ENCODE data around the gene PCF11.
A peak's percentile ranks its signal among the peaks of the same experiment; 100 is the strongest.
"Not testable (repeated sequence)": the region's sequence is repeated elsewhere in the genome, so short reads cannot be mapped to it uniquely, and the experiment has no call there.

PCF11 gene

DNA sequence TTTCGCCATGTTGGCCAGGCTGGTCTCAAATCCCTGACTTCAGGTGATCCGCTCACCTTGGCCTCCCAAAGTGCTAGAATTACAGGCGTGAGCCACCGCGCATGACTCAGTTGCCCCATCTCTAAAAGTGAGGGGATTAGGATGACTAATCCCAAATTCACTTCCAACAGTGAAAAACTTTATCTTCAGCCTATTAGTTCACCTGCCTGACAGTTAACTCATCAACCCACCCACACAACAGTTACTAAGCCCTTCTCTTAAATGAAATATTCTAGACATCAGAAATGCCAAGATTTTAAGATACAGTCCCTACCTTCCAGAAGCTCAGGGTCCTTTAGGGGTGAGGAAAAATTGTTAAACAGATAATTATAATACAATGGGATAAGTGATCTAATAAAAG is 34.6 kb downstream of the PCF11 start:
- no peak overlapping the region for H3K4me3 Mint-ChIP-seq
- peaks cover 21% of the 10 kb centered on the region for H3K36me3 Mint-ChIP-seq
- CTCF ChIA-PET = interaction anchor here (1.2 kb wide), 1 partner anchor 58 kb away, joined by 3 read pairs; no protein-coding TSS in a partner anchor
- H3K27me3 Mint-ChIP-seq = no peaks in the 10 kb centered on the region
- DNase-seq = no peak
- peaks cover 36% of the 10 kb centered on the region for H3K4me1 Mint-ChIP-seq
- H3K9me3 Mint-ChIP-seq = no peaks in the 10 kb centered on the region
- H3K27ac Mint-ChIP-seq = no peak overlapping the region

GRCh38 chr11:83191986-83192385 is 35.1 kb downstream of the PCF11 start:
- H3K27me3 Mint-ChIP-seq = no peaks in the 10 kb centered on the region
- H3K36me3 Mint-ChIP-seq = peaks cover 18% of the 10 kb centered on the region
- H3K9me3 Mint-ChIP-seq = no peaks in the 10 kb centered on the region
- no peak for DNase-seq
- peak overlapping the region; percentile 89 for H3K4me3 Mint-ChIP-seq
- CTCF ChIA-PET = no interaction called here
- no peak overlapping the region for H3K27ac Mint-ChIP-seq
- peaks cover 41% of the 10 kb centered on the region for H3K4me1 Mint-ChIP-seq

GRCh38 chr11:83192606-83193245 is 35.8 kb downstream of the PCF11 start:
- CTCF ChIA-PET = no interaction called here
- Mint-ChIP-seq H3K27ac (peak overlapping the region; percentile 92), H3K9me3 (no peaks in the 10 kb centered on the region), H3K4me3 (peak overlapping the region; percentile 89), H3K27me3 (no peaks in the 10 kb centered on the region), H3K36me3 (peaks cover 15% of the 10 kb centered on the region), H3K4me1 (peaks cover 42% of the 10 kb centered on the region)
- DNase-seq = no peak

DNA sequence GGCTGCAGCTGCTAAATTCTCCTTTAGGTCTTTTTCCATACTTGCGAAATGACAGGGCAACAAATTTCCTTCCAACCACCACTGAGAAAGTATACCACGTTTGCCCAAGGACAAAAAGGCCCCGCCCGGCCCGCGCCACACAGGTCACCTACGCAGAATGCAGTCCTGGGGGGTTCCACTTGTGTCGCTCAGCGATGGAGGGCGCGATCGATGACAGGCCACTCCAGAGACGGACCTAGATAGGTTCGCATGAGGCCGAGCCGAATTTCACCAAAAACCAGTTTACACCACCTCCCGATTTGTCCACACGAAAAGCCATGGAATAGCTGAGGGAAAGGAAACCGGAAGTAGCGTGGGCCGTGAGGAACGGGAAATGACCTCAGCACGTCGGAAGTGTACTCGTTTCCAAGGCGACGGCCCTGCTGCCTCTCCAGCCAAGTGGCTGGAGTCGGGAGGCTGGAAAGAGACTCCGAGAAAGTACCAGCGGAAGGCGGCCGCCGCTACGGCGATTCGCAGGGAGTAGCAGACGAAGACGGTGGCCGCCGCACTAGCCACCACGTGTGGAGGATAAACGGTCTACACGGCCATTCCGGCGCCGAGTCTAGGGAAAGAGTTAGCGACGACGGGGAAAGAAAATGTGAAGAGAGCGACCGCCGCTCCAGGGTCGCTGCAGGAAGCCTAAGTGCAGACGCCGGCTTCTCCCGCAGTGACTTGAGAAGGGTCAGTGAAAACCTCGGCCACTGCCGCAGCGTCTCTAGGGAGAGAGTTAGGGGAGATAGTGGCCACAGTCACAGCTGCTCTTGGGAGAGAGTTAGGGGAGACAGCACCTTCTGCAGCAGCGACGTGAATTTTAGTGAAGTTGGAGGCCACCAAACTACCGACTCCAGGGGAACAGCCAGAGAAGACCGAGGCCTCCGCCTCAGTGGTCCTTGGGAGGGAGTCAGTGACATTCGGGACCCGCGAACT is 36.7 kb downstream of the PCF11 start, which contains the start of gene ANKRD42:
ANKRD42 (plus strand) TSS at position 398 of the 966 bp plus-strand sequence. CDS start 959 bp downstream, outside the sequence.
- CTCF ChIA-PET = interaction anchor here (1.7 kb wide), 1 partner anchor 53 kb away, joined by 5 read pairs; no protein-coding TSS in a partner anchor
- peaks cover 42% of the 10 kb centered on the region for H3K4me1 Mint-ChIP-seq
- H3K4me3 Mint-ChIP-seq = peak within 1 kb of the TSS; percentile 89
- no peaks in the 10 kb centered on the region for H3K9me3 Mint-ChIP-seq
- peak within 1 kb of the TSS; percentile 92 for H3K27ac Mint-ChIP-seq
- no peaks in the 10 kb centered on the region for H3K27me3 Mint-ChIP-seq
- peak; percentile 92 for DNase-seq
- H3K36me3 Mint-ChIP-seq = peaks cover 14% of the 10 kb centered on the region

GRCh38 chr11:83194281-83195142 is 37.6 kb downstream of the PCF11 start:
- Mint-ChIP-seq H3K27ac (peak overlapping the region; percentile 92), H3K4me3 (peak overlapping the region; percentile 89), H3K4me1 (peaks cover 42% of the 10 kb centered on the region), H3K36me3 (peaks cover 12% of the 10 kb centered on the region), H3K27me3 (no peaks in the 10 kb centered on the region), H3K9me3 (no peaks in the 10 kb centered on the region)
- peak; percentile 79 for DNase-seq
- CTCF ChIA-PET = interaction anchor here (1.0 to 1.7 kb wide), 2 partner anchors 52 to 55 kb away, joined by 4 to 5 read pairs; no protein-coding TSS in a partner anchor

DNA sequence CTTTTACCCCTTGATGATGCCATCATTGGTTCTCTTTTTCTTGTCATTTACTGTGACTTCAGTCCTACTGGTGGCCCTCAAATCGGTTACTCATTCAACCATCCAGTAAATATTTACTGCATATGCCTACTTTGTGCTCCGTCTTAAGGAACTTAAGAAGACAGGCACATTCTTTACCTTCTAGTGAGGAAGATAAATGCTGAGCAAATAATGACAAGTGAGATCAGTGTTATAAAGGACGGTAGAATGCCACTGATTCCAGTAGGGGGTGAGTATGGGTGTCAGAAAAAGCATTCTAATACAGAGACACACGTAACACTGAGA is 38.2 kb downstream of the PCF11 start:
- Mint-ChIP-seq H3K27ac (peak overlapping the region; percentile 92), H3K4me3 (peak overlapping the region; percentile 89), H3K4me1 (peaks cover 42% of the 10 kb centered on the region), H3K9me3 (no peaks in the 10 kb centered on the region), H3K27me3 (no peaks in the 10 kb centered on the region), H3K36me3 (peaks cover 10% of the 10 kb centered on the region)
- DNase-seq = no peak
- CTCF ChIA-PET = interaction anchor here (1.0 to 1.7 kb wide), 2 partner anchors 51 to 55 kb away, joined by 4 to 5 read pairs; no protein-coding TSS in a partner anchor

- Mint-ChIP-seq H3K36me3 (peaks cover 8% of the 10 kb centered on the region), H3K27me3 (no peaks in the 10 kb centered on the region), H3K4me1 (peaks cover 42% of the 10 kb centered on the region), H3K4me3 (peak overlapping the region; percentile 1), H3K9me3 (no peaks in the 10 kb centered on the region), H3K27ac (no peak overlapping the region)
- CTCF ChIA-PET = interaction anchor here (0.6 kb wide), 1 partner anchor 51 kb away, joined by 3 read pairs; no protein-coding TSS in a partner anchor
- DNase-seq = no peak
These were observed 38.7 kb downstream of the PCF11 start for GRCh38 chr11:83195649-83196048.

GRCh38 chr11:83200035-83200434 is 43.1 kb downstream of the PCF11 start:
- CTCF ChIA-PET = interaction anchor here (1.4 kb wide), 1 partner anchor 51 kb away, joined by 4 read pairs; no protein-coding TSS in a partner anchor
- H3K4me3 Mint-ChIP-seq = no peak overlapping the region
- H3K27me3 Mint-ChIP-seq = no peaks in the 10 kb centered on the region
- no peak overlapping the region for H3K27ac Mint-ChIP-seq
- H3K9me3 Mint-ChIP-seq = no peaks in the 10 kb centered on the region
- peaks cover 13% of the 10 kb centered on the region for H3K4me1 Mint-ChIP-seq
- no peak for DNase-seq
- no peaks in the 10 kb centered on the region for H3K36me3 Mint-ChIP-seq

DNA sequence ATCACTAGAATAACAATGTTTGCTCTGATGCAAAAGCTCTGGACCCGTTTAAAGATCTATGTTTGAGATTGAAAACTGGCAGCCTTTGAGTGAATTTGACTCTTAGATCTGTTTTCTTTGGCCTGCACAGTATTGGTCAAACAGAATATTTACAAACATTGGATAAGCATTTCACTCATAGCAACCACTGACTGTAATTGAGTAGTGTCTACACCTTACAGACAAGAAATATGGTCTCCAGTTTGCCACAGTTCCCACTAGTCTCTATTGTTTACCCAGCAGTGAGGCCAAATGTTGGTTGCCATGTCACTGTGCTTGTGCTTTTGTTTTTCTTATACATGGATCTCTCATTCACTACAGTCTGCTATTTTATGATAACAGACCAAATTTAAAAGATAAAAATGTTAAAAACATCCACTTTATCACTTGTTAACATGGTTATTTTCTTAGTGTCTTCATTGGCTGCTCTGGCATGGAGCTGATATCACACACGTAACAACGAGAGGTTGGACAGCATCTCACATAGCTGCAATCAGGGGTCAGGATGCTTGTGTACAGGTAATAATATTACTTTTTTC is 48.8 kb downstream of the PCF11 start:
- CTCF ChIA-PET = interaction anchor here (1.3 kb wide), 1 partner anchor 44 kb away, joined by 4 read pairs; no protein-coding TSS in a partner anchor
- Mint-ChIP-seq H3K36me3 (no peaks in the 10 kb centered on the region), H3K4me3 (no peak overlapping the region), H3K27me3 (no peaks in the 10 kb centered on the region), H3K9me3 (no peaks in the 10 kb centered on the region), H3K27ac (no peak overlapping the region), H3K4me1 (no peaks in the 10 kb centered on the region)
- no peak for DNase-seq

DNA sequence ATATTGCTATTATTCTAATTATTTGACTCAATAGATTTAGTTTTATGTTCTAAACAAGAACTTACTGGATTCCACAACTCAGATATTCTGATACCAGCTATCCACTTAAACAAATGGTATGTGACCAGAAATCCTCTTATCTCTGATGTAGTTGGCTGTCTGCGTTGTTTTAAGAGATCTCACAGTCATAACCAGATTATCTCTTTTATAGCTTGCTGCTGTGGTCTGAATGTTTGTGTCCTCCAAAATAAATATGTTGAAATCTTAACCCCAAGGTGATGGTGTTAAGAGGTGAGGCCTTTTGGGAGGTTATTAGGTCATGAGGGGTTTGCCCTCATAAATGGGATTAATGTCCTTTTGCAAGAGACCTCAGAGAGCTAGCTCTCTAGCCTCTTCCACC is 49.3 kb downstream of the PCF11 start:
- CTCF ChIA-PET = interaction anchor here (1.3 kb wide), 1 partner anchor 43 kb away, joined by 4 read pairs; no protein-coding TSS in a partner anchor
- Mint-ChIP-seq H3K9me3 (no peaks in the 10 kb centered on the region), H3K4me3 (no peak overlapping the region), H3K27ac (no peak overlapping the region), H3K36me3 (no peaks in the 10 kb centered on the region), H3K27me3 (no peaks in the 10 kb centered on the region), H3K4me1 (no peaks in the 10 kb centered on the region)
- no peak for DNase-seq

- not testable (repeated sequence) for H3K27me3 Mint-ChIP-seq, H3K36me3 Mint-ChIP-seq, DNase-seq, H3K9me3 Mint-ChIP-seq, H3K4me1 Mint-ChIP-seq, H3K27ac Mint-ChIP-seq, H3K4me3 Mint-ChIP-seq
- CTCF ChIA-PET = interaction anchor here (1.3 kb wide), 1 partner anchor 43 kb away, joined by 4 read pairs; no protein-coding TSS in a partner anchor
These were observed 49.9 kb downstream of the PCF11 start for GRCh38 chr11:83206771-83207382.

GRCh38 chr11:83219095-83219494 is 62.2 kb downstream of the PCF11 start:
- Mint-ChIP-seq H3K27me3 (no peaks in the 10 kb centered on the region), H3K4me3 (no peak overlapping the region), H3K4me1 (no peaks in the 10 kb centered on the region), H3K27ac (no peak overlapping the region), H3K36me3 (no peaks in the 10 kb centered on the region), H3K9me3 (no peaks in the 10 kb centered on the region)
- CTCF ChIA-PET = no interaction called here
- DNase-seq = no peak

DNA sequence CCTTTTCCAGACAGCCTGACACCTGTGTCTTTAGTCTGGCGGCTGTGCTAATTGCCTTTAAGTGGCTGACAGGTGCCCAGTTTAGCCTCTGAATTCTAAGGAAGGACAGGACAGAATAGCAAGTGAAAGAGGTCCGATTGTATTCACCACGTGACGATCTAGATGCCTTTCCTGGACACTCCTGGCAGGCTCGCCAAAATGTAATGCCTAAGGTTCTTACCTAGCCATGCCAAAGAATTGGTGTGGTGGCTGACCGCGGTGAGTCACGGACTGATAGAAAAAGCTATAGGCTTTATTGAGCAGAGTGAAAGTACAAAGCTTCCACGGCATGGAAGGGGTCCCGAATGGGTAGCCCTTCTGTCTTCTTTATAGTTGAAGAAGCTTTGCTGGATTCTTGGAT is 63.3 kb downstream of the PCF11 start:
- Mint-ChIP-seq H3K9me3 (no peaks in the 10 kb centered on the region), H3K27ac (no peak overlapping the region), H3K4me3 (no peak overlapping the region), H3K27me3 (no peaks in the 10 kb centered on the region), H3K4me1 (no peaks in the 10 kb centered on the region), H3K36me3 (no peaks in the 10 kb centered on the region)
- no peak for DNase-seq
- CTCF ChIA-PET = no interaction called here
